EH (cell line): ENCODE data around the gene ZC3H7B.
"Not testable (repeated sequence)": the region's sequence is repeated elsewhere in the genome, so short reads cannot be mapped to it uniquely, and the experiment has no call there.

Source experiments
- DNase-seq: peaks from one replicate; pipeline ENCODE4 v3.0.0-alpha.2; 2015; ENCODE audit warnings: low read depth

ZC3H7B gene

DNA sequence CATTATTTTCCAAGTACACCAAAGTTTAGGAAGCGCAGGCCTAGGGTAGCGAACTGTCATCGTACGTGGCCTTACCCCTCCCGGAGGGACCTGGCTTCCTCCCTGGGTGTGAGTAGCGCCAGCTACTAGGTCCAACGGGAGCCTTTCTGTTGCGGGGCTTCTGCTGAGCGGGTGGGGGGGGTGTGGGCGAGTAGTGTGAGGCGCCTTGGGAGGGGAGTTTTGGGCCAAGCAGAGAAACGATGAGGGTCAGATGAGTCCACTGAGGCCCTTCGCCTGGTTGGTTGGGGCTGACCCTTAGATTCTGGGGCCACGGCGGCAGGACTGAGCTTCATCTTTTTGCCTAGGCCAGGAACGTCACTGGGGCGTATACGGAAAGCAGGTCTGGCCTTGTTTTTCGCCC is 81.3 kb downstream of the ZC3H7B start:
- peak; percentile 15 for DNase-seq

DNA sequence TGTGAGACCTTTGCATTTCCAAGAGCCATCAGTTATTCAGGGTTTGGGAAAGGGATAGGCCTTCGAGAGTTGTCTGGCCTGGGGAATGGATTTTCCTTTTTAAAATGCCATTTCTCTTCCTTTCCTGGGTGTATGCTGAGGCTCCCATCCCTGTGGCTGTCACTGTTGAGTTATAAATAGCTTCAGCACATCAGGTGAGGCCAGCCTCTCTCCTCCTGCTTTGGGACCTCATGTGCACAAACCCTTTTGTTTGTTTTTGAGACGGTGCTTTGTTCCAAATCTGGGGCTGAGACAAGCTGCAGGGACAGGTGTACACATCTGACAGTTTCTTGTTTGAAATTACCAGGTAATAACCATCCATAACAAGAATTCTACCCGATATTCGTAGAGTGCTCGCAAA is 81.8 kb downstream of the ZC3H7B start:
- DNase-seq, result no peak

DNA sequence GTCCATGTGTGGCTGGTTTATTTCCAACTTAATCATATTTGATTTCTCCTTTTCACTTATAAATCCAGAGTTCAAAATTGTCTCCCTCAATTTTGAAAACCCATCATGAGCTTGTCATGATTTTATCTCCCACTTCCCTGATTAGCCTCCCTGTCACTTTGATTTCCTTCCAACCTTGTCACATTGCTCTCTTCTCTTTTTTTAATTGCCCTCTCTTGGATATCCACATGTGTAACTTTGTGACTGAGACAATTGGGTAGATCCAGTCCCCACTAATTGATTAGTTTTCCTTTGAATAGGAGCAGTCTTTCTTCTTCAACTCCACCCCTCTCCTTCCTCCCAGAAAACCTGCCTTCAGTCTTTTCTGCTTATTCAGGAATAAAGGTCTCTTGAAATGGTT is 82.8 kb downstream of the ZC3H7B start:
- DNase-seq, result no peak

DNA sequence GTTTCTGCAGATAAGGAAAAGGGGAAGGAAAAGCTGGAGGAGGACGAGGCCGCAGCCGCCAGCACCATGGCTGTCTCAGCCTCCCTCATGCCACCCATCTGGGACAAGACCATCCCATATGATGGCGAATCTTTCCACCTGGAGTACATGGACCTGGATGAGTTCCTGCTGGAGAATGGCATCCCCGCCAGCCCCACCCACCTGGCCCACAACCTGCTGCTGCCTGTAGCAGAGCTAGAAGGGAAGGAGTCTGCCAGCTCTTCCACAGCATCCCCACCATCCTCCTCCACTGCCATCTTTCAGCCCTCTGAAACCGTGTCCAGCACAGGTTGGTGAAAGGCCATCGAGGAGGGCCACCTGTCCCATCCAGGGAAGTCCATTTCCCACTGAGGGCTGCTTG is 86.0 kb downstream of the ZC3H7B start:
- DNase-seq, result no peak

DNA sequence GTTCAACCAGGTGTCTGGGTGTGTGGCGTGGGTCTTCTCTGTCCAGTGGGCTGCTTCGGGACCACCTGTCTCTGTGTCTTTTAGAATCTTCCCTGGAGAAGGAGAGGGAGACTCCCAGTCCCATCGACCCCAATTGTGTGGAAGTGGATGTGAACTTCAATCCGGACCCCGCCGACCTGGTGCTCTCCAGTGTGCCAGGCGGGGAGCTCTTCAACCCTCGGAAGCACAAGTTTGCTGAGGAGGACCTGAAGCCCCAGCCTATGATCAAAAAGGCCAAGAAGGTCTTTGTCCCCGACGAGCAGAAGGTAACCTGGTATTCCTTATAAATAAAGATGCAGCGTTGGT is 92.7 kb downstream of the ZC3H7B start:
- no peak for DNase-seq

DNA sequence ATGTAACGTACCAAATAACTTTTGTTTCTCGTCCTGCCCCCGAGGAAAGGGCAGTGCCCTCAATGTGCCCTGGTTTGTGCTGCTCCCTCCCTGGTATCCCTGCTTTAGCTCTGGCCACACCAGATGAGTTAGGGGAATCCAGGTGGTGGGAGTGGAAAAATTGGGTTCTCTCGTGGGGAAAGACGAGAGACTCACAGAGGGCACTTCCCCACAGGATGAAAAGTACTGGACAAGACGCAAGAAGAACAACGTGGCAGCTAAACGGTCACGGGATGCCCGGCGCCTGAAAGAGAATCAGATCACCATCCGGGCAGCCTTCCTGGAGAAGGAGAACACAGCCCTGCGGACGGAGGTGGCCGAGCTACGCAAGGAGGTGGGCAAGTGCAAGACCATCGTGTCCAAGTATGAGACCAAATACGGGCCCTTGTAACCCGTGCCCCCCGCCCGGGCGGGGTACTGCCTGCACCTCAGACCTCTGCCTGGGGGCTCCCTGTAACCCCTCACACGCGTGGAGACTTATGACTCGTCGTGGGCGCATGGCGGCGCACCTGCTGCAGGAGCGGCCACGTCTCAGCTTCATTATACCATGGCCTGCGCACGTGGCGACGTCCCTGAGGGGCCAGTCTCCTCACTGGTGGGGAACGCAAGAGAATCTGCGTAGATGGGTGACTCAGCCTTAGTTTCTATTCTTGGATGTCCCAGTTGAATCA is 94.4 kb downstream of the ZC3H7B start:
- DNase-seq, result no peak

DNA sequence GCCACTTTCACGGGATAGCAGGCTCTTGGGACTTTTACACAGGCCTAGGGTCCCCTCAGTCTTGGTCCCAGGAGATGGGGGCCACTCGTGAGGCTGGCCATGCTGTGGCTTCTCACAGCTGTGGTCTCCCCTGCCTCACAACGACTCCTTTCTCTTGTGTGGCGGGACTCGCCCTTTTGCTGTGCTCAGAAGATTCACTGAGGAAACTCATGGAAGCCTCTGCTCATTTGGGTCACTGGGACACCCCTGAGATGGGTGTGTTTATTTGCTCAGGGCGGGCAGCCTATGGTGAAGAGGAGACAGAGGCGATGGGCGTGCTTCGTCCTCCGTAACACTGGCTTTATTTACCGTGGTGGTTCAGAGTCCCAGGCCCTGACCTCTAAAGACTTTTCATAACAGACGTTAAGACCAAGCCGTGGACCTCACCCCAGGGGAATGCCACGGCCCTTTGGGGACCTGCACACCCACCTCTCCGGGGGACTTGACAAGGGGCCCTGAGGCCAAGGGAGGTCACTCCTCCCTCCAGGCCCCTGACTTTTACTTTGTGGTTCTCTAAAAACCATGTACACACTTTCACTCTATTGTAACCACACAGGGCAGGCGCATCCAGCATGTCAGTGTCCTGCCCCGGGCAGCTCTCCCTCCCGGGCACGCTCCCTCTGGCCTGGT is 96.0 kb downstream of the ZC3H7B start:
- no peak for DNase-seq

DNA sequence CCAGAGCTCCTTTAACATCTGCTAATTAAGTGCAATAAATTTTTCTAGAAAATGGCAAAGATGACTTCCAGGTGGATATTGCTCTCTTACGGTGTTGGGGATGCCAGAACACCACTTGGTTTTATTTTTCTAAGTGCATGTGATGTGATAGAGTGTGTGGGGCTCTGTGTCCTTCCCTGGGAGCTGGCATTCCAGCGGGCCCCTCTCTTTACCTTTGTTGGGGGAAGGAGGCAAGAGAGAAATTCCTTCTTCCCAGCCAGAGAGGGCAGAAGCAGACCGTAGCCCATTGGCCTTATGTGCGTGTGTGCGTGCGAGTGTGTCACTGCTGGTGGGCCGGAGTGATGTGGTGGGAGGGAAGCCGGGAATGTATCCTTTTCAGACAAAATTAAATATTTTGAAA is 97.6 kb downstream of the ZC3H7B start:
- no peak for DNase-seq

DNA sequence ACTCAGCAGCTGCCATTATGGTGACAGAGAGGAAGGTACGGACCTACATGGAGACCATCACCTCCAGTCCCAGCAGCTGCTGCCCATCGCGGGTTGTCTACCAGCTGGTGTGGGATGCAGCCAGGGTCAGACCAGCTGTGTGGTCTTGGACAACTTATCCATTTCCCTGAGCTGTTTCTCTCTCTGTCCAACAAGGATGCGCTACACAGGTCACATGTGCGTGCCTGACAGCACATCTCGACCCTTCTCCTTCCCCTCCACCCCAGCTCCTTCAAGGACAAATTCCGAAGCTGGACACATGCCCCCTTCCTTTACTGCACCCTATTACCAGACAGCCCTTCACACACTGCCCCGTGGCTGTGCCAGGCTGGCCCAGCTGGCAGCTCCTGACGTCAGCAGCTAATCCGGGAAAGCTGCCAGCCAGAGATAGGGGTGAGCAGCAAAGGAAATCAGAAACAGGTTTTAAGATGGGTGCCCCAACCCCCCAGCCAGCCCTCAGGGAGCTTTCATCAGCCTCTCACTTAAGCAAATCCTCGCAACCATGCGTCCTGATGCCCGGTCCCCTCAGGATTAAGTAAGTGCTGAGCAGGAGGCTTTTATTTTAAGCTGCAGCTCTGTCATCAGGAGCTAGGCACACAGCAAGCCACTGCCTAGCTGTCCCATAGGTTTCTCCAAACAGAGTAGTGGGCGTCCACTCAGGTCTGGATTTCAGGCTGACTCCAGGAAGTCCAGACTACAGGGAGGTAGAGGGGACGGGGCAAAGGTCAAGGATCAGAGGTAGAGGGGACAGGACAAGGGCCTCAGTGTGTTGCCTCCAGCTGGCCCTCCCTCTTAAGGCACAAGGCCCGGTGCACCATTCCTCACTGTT is 100.7 kb downstream of the ZC3H7B start:
- peak; percentile 88 for DNase-seq

DNA sequence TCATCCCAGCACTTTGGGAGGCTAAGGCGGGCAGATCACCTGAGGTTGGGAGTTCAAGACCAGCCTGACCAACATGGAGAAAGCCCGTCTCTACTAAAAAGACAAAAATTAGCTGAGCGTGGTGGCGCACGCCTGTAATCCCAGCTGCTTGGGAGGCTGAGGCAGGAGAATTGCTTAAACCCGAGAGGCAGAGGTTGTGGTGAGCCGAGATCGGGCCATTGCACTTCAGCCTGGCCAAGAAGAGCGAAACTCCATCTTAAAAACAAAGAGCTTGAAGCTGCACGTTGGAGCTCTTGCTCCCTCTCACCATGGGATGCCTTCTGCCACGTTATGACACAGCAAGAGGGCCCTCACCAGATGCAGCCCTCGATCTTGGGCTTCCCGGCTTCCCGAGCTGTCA is 101.5 kb downstream of the ZC3H7B start:
- DNase-seq, result not testable (repeated sequence)

DNA sequence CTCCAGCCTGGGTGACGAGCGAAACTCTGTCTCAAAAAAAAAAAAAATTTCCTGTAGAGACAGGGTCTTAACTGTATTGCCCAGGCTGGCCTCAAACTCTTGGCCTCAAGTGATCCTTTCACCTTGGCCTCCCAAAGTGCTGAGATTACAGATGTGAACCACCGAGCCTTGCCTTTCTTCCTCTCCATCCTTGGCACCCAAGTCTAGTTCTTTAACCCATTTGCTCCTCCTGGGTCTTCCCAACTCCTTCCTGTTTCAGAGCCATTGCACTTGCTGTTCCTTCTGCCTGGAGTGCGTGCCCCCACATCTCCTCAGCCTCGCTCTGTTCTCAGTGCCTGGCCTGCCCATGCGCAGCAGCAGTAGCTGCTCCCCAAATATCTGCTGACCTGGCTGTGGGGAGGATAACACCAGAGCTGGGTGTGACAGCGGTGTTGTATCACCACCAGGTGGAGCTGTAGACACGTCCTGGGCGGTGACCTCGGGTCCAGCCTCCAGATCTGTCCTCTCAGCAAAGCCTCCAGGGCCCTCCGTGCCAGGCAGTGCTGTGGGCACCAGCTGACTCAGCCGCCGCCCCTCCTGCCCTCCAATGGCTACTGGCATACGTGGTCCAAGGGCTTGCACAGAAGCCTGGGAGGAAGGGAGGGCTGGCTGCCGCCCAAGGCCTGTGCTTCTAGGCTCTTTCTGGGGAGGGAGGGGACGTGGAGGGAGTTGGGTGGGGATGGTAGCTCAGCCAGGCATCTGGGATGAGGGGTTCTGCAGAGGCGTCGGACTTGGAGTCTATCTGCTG is 102.4 kb downstream of the ZC3H7B start:
- peak; percentile 88 for DNase-seq

DNA sequence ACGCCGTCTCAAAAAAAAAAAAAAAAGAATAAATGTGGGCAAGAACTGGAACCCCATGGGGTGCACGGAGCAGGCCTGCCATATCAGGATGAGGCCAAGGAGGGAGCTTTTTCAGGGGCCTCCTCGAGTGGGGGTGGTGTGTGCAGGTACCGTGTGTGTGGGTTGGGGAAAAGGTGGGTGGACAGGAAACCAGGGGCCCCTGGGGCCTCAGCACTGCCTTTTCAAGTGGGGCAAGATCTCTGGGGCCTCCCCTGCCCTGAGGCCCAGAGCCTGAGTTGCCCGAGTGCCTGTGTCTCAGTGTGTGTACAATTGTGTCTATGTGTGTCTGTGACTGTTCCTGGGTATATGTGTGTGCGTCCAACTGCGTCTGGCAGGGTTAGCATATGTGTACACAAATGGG is 104.3 kb downstream of the ZC3H7B start:
- DNase-seq, result no peak

DNA sequence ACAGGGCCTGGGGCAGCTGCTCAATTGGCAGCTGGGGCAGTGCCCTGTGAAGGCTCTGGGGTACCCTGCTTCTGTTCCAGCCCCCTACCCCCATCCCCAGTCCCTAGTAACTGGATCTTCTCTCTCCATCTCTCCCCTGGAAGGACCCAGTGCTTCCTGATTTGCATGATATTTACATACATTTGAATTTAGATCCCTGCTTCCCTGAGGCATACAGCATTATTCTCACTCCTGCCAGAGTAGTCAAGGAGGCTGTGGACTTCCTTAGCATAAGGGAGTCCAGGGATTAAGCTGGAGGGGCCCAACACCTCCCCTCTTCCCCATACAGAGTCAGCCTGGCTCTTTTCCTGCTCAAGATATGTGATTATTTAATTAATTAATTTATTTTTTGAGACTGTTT is 105.1 kb downstream of the ZC3H7B start:
- DNase-seq, result no peak

DNA sequence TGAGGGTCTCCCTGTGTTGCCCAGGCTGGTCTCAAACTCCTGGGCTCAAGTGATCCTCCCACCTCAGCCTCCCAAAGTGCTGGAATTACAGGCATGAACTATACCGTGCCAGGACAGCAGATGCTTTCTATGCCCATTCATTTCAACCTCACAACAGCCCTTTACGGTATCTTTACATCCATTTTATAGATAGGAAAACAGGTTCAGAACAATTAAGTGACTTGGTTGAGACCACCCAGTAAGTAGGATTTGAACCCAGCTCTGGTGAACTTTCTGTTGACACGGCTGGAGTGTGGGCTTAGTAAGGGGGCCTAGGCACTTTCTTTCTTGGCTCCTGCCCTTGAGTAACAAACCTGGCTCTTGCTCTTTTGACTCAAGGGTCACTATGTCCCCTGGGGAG is 106.1 kb downstream of the ZC3H7B start:
- DNase-seq, result no peak

DNA sequence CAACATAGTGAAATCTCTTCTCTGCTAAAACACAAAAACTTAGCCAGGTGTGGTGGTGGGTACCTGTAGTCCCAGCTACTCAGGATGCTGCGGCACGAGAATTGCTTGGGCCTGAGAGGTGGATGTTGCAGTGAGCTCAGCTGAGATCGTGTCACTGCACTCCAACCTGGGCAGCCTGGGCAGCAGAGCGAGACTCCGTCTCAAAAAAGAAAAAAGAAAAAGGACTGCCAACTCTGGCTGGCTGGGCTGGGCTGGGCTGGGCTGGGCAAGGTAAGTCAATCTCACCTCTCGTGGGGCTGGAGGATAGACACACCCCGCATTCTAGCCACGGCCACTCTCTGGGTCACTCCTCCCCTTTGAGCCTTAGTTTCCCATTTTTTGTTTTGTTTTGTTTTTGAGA is 107.3 kb downstream of the ZC3H7B start:
- DNase-seq, result no peak
